ENCODE data around the gene SEZ6.

The SEZ6 gene

GRCh38 chr17:28993645-28994426 is 12.0 kb downstream of the SEZ6 start:
- TF ChIP-seq, protein P1, sequence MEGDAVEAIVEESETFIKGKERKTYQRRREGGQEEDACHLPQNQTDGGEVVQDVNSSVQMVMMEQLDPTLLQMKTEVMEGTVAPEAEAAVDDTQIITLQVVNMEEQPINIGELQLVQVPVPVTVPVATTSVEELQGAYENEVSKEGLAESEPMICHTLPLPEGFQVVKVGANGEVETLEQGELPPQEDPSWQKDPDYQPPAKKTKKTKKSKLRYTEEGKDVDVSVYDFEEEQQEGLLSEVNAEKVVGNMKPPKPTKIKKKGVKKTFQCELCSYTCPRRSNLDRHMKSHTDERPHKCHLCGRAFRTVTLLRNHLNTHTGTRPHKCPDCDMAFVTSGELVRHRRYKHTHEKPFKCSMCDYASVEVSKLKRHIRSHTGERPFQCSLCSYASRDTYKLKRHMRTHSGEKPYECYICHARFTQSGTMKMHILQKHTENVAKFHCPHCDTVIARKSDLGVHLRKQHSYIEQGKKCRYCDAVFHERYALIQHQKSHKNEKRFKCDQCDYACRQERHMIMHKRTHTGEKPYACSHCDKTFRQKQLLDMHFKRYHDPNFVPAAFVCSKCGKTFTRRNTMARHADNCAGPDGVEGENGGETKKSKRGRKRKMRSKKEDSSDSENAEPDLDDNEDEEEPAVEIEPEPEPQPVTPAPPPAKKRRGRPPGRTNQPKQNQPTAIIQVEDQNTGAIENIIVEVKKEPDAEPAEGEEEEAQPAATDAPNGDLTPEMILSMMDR (IDR thresholded peaks at IDR 0.05; ENCODE audit: low read depth, low read length, missing control alignments): no peak
- no peak for DNase-seq (ENCODE audit: low read depth)
- H3K4me3 ChIP-seq (ENCODE audit: low read depth, low read length): no peak overlapping the region

DNA sequence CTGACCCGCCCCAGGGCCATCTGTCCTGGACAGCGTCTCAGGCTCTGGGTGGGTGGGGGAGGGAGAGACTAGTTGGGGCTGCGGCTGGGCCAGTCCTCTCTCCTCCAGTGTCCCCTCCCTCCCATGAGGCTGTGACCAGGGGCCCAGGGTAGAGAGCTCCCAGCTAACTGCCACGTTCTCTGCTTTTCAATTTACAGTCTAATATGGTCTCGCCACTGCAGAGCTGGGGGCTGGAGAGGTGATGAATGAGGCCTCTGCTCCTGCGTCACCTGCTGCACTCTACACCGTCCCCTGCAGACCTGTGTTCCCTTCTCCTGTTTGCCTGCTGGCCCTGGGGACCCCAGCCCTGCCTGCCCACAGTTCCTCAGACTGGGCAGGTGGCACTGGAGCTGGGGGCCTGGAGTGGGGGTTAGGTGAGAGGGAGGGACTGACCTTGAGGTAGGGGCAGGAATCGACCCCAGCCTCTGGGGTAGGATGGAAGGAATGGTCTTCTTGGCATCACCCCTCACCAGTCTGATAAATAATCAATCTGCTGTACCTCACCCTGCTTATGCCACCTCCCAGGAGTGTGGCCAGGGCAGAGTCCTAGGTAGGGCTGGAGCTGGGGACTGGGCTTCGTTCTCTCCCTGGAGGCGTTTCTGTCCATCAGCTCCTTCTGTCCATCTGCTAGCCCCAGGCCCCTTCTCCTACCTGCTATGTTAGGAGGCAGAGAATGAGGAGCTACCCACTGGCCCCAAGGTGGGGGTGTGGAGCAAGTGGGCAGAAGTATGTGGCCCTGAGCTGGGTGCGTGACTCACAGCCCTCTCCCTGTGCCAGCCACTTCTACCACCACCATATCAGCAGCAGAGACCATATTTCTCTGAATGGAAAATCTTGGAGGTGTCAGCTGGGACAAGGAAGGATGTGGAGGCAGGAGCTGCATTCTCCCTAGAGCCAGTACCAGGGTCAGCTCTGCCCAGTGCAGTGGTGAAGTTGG is 12.9 kb downstream of the SEZ6 start:
- TF ChIP-seq, protein P1 (IDR thresholded peaks at IDR 0.05; ENCODE audit: low read depth, low read length, missing control alignments): no peak
- H3K4me3 ChIP-seq (ENCODE audit: low read depth, low read length): no peak overlapping the region
- no peak for DNase-seq (ENCODE audit: low read depth)

DNA sequence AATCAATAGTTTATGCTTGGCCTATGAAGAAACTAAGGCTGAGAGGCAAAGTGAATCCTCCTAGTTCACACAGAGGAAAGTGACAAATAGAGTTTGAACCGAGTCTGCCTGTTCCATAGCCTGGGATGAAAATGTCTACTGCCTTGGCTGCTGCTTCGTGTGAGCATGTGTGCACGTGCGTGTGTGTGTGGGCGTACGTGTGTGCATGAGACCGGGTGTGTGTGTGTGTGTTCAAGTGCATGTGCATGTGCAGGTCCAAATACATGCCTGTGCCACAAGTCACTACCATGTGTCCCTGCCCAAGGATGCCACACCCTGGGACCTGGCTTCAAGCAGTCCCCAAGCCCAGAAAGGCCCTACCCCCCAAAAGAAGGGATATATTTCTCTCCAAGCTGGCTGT is 13.6 kb downstream of the SEZ6 start:
- H3K4me3 ChIP-seq (ENCODE audit: low read depth, low read length): no peak overlapping the region
- TF ChIP-seq, protein P1 (IDR thresholded peaks at IDR 0.05; ENCODE audit: low read depth, low read length, missing control alignments): no peak
- no peak for DNase-seq (ENCODE audit: low read depth)

DNA sequence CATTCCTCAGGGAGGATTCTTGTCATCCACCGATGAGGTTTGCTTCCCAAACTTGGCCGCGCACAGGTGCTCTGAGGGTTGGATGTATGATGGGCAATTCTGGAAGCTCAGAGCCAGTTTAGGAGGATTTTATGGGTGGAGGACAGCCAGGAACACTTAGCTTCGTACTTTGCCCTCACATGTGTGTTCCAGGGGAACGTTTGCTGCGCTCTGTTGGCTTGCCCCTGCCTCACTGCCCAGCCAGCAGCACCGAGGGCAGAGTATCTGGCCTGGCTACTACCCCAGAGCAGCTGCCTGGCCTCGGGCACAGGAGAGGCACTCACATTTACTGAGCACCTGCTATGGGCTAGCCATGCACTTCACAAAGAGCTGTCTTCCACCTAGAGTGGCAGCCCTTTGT is 14.1 kb downstream of the SEZ6 start:
- TF ChIP-seq, protein P1 (IDR thresholded peaks at IDR 0.05; ENCODE audit: low read depth, low read length, missing control alignments): no peak
- no peak overlapping the region for H3K4me3 ChIP-seq (ENCODE audit: low read depth, low read length)
- DNase-seq (ENCODE audit: low read depth): no peak

DNA sequence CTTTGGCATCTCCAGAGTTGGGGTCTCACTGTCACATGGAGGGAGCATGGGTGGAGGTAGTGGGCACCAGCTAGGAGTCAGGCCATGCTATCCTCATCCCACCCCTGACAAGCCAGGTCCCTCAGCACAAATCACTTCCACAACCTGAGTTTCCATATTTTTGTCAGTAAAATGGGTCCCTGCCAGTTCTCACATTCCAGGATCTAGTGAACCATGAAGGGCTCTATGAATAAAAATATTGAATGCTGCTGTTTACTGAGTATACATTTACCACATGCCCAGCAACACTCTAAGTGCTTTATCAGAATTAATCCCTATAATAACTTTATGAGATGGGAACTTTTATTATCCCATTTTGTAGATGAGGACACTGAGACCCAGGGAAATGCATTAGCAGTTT is 16.8 kb downstream of the SEZ6 start:
- TF ChIP-seq, protein P1 (IDR thresholded peaks at IDR 0.05; ENCODE audit: low read depth, low read length, missing control alignments): no peak
- no peak overlapping the region for H3K4me3 ChIP-seq (ENCODE audit: low read depth, low read length)
- no peak for DNase-seq (ENCODE audit: low read depth)

DNA sequence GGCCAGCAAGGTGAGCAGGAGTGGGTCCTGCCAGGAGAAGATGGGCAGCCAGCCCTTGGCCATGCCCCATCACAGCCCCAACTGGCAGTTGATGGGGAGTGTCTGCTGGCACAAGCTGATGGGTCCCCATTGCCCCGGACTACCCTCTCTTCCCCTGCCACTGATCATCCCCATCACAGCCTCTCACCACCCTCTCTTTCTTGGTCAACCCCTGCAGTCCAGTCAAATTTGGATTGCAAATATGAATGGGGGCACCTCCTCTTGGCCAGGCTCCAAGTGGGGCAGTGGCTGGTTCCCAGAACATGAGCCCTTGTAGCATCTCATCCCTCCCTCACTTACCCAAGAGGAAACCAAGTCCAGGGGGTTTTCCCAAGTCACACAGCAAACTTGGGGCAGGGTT is 17.4 kb downstream of the SEZ6 start:
- H3K4me3 ChIP-seq (ENCODE audit: low read depth, low read length): no peak overlapping the region
- TF ChIP-seq, protein P1 (IDR thresholded peaks at IDR 0.05; ENCODE audit: low read depth, low read length, missing control alignments): no peak
- DNase-seq (ENCODE audit: low read depth): no peak
